GM12872 (cell line): Measurements from ENCODE around the gene GSS.

Experiments used
- TF ChIP-seq, protein P1 (sequence below): IDR thresholded peaks from 3 replicates; pipeline ENCODE4 v1.5.1; 2011; ENCODE audit warnings: low read depth, mild to moderate bottlenecking, low read length, moderate library complexity; ENCODE audit not compliant: insufficient read depth

GSS gene

DNA sequence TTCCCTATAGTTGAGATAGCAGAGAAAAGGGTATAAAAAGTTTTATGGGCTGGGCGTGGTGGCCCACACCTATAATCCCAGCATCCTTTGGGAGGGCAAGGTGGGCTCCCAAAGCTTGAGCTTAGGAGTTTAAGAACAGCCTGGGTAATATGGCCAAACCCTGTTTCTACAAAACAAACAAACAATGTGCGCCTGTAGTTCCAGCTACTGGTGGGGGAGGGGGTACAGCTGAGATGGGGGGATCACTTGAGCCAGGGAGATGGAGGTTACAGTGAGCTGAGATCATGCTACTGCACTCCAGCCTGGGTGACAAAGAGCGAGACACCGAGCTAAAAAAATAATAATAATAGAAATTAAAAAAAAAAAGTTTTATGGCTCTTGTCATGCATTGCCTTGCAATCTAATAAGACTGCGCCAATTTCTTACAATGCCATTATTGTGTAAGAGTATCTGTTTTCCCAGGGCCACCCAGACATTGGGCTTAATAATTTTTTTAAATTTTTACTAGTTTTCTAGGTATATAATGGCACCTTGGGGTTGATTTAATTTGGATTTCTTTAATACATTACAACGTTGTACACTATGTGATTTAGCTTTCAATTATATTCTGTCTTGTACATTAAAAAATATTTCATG lies 75.3 kb downstream of the GSS start:
- TF ChIP-seq, protein P1, sequence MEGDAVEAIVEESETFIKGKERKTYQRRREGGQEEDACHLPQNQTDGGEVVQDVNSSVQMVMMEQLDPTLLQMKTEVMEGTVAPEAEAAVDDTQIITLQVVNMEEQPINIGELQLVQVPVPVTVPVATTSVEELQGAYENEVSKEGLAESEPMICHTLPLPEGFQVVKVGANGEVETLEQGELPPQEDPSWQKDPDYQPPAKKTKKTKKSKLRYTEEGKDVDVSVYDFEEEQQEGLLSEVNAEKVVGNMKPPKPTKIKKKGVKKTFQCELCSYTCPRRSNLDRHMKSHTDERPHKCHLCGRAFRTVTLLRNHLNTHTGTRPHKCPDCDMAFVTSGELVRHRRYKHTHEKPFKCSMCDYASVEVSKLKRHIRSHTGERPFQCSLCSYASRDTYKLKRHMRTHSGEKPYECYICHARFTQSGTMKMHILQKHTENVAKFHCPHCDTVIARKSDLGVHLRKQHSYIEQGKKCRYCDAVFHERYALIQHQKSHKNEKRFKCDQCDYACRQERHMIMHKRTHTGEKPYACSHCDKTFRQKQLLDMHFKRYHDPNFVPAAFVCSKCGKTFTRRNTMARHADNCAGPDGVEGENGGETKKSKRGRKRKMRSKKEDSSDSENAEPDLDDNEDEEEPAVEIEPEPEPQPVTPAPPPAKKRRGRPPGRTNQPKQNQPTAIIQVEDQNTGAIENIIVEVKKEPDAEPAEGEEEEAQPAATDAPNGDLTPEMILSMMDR = no peak
